Measurements from ENCODE around the gene CAMK2G.
"Not testable (repeated sequence)": the region's sequence is repeated elsewhere in the genome, so short reads cannot be mapped to it uniquely, and the experiment has no call there.

The CAMK2G gene

DNA sequence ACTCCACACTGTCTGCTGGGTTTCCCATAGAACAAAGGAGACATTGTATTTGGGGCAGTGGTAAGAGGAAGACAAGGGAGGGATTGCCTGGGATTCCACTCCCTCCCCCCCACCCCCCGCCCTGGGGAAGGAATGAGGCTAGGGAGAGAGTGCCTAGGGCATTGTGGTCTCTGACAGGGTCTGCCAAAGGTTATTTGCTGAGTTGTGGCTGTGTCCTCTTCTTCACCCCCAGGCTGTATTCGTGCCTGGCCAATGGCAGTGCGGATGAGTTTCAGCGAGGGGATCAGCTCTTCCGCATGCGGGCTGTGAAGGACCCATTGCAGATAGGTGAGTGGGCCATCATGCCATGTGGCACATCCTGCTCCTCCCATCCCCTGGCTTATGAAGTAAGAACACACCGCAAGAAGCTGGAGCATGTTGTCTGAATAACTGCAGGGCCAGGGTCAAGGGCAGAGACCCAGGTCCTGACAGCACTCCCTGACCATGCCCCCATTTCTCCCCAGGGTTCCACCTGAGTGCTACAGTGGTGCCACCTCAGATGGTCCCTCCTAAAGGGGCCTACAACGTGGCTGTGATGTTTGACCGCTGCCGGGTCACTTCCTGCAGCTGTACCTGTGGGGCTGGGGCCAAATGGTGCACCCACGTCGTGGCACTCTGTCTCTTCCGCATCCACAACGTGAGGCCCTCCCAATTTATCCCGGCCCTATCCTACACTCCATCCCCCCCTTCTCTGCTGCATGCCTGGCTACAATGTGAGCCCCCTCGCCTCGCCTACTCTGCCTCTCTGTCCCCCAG, 85.3 kb downstream of the CAMK2G start:
- no peak for DNase-seq

DNA sequence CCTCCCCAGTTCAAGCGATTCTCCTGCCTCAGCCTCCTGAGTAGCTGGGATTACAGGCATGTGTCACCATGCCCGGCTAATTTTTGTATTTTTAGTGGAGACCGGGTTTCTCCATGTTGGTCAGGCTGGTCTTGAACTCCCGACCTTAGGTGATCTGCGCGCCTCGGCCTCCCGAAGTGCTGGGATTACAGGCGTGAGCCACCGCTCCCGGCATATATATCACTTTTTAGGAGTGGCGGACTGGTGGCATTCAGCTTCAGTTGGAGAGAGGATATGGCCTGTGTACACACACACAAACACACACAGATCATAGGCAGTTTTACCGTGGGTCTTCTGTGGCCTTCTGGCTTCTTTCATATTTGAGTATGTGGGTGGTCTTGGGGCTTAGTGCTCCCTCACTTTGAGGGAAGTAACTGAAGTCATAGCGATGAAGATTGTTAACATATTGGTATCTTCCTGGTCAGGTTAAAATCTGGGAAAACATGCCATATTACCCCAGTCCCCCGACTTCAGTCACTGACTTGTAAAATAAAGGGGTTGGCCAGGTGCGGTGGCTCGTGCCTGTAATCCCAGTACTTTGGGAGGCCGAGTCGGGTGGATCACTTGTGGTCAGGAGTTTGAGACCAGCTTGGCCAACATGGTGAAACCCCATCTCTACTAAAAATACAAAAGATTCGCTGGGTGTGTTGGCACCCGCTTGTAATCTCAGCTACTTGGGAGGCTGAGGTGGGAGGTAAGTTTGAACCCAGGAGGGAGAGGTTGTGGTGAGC, 87.1 kb downstream of the CAMK2G start:
- not testable (repeated sequence) for DNase-seq

DNA sequence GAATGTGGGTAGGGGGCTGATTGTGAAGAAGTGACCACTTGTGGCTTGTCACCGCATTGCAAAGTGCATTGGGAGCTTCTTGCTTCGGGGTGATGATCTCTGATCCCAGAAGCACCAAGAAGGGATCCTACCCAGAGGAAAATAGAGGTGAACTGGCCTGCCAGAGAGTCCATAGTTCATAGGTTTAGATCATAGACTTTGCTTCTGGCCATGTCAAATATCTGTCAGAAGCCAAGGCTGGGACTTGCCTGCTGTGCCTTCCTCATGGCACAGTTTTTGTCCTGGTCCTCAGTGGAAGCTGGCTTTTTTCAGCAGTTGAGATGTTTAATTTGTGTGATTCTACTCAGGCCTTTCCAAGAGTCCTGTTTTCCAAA, 87.9 kb downstream of the CAMK2G start:
- no peak for DNase-seq

DNA sequence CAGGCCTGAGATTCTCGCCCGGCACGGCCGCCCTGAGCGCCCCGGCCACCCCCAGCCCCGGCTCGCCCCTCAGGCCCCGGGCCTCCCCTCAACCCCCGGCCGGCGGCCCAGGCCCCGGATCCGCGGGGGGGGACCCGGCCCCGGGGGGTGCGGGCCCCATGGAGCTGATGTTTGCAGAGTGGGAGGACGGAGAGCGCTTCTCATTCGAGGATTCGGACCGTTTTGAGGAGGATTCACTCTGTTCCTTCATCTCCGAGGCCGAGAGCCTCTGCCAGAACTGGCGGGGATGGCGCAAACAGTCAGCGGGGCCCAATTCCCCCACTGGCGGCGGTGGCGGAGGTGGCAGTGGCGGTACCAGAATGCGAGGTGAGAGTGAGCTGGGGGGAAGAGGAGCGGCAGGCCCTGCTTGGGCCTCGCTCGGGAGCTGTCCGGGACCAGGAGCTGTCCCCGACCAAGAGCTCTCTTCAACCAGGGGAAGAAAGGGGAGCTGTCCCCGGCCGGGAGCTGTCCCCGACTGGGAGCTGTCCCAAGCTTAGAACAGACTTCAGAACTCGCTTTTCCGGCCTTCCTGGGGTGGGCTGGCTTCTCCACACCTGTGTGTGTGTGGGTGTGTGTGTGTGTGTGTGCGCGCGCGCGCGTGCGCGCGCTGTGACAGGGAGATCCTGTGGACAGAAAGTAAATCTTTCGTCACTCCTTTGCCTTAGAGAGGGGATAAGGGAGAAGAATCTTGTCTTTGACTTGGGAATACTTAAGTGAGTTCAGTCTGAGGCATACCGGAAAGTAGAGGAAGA, 88.4 kb downstream of the CAMK2G start:
- peak; percentile 27 to 69 for DNase-seq

DNA sequence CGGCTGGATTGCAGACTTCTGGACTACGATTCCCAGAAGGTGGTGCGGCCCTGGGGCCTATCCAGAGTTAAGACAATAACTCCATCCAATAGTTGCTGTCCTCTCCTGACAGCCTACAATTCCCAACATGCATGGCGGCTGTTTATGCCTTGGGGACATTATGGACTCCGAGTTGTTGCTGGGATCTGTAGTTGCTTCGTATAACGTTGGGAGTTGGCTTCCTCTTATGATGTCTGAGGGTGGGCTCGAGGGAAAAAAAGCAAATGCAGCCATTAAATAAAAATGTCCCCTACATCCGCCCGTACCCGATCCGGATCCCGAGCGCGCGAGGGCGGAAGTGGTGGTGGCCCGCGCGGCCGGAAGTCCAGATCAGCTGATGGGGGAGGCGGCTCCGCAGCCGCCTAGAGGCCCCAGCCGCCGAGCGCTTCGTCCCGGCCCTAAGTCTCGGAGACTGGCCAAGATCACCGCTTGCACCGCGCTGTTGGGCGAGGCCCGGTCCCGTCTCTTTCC, 89.1 kb downstream of the CAMK2G start, which contains the start of gene ZSWIM8:
ZSWIM8 (plus strand) TSS at position 396 of the 510 bp plus-strand sequence. CDS start 273 bp downstream, outside the sequence.
- peak; percentile 88 to 93 for DNase-seq

DNA sequence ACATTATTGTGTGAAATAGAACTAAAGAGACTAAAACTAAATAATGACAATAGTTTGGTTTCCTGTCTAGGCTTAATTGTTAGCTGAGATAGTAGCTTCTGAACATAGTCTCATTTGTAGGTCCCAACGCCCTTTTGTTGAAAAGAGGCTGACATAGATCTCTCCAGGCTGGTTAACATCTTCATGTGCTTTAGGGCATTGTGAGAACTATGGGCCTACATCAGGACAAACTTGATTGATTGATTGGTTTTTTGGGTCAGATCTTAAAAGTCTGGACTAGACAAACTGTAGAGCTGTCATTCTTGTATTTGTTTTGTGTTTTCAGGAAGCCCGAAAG, 91.6 kb downstream of the CAMK2G start:
- no peak for DNase-seq

DNA sequence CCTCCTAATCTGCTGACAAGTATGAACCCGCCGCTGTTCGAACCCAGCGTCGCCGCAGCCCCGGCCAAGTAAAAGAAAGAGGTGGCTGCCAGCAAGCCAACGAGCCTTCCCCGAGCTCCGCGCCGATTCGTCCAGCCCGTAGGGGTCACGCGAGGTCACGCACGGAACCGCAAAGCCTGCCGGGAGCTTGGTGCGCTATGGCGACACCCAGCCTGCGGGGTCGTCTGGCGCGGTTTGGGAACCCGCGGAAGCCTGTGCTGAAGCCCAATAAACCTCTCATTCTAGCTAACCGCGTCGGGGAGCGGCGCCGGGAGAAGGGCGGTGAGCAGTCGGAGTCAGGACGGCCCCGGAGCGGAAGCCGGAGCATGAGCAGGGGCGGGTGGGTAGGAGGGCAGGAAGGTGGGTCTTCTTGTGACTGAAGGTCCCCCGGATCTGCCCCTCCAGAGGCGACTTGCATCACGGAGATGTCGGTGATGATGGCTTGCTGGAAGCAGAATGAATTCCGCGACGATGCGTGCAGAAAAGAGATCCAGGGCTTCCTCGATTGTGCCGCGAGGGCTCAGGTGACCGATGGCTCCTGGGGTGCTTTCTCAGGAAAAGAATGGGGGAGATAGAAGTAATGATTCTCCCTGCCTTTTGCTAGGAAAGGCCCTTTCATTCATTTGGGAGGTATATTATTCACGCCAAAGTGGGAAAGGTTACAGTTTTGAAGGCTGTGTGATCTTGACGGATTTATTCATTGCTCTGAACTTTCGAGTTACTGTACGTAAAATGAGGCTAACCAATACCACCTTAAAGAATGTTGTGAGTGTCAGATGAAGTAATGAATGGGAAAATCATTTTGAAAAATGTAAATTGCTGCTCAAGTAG, 92.2 kb downstream of the CAMK2G start, which contains the start of gene CHCHD1:
CHCHD1 (plus strand) TSS at position 170 of the 870 bp plus-strand sequence; CDS start at position 198, 28 bp downstream.
- DNase-seq = peak; percentile 83 to 89

DNA sequence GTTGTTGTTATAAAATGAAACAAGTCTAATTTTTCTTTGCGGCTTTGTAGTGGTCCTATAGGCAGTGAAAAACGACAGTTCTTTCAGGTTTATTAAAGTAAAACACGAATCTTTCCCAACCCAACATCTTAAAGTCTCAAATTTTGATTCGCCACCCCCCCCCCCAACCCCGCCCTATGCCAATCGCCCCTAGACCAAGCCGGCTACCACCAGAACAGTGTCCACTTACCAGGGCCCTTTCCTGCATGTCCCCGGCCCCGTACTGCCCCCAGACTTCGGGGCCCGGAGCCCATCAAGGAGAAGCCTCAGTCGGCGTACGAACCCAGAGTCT, 92.8 kb downstream of the CAMK2G start:
- DNase-seq = no peak

DNA sequence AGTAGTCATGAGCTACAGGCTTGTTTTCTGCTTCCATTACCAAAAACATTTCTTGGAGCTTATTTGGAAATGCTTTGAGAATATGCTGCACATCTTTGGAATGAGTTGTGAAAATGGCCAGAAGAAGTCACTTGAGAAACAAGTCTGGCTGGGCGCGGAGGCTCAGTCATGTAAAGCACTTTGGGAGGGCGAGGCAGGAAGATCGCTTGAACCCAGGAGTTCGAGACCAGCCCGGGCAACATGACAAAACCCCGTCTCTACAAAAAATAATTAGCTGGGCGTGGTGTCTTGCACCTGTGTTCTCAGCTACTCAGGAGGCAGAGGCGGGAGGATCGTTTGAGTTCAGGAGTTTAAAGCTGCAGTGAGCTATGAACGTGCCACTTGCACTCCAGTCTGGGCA, 93.4 kb downstream of the CAMK2G start:
- no peak for DNase-seq

DNA sequence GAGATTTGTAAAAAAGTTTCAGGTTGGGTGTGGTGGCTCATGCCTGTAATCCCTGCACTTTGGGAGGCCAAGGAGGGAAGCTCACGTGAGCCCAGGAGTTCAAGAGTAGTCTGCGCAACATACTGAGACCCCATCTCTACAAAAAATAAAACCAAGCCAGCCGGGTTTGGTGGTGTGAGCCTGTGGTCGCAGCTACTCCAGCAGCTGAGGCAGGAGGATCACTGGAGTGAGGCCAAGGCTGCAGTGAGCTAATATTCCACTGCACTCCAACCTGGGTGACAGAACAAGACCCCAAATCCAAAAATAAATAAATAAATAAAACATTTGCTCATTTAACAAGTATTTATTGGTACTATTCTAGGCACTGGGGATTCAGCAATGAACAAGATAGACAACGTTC, 94.1 kb downstream of the CAMK2G start:
- no peak for DNase-seq

DNA sequence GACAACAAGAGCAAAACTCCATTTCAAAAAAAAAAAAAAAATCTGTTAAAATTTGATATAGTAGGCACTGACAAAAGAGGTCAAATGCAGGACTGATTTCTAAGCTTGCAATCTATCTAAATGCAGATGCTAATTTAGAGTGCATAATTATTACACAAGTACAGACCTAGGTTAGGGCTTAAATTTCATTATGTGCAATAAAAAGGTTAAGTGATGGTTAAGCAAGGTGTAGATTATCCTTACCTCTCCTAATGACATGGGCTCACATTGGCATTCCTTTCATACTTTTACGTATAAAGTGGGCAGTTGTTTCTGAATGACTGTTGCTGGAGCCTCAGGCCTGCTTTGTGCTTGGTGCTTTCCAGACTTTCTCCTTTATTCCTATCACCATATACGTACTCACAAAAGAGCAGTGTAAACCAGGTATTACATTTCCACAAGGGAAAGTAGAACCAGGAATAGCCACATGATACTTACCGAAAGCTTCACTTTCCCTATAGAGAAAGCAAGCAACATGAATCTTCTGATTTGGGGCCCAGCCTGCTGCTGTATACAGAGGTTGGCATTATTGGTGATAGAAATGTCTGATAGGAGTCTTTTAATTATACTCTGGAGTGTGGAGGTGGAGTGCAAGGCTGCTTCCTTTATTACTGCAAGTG, 94.7 kb downstream of the CAMK2G start:
- DNase-seq = no peak

DNA sequence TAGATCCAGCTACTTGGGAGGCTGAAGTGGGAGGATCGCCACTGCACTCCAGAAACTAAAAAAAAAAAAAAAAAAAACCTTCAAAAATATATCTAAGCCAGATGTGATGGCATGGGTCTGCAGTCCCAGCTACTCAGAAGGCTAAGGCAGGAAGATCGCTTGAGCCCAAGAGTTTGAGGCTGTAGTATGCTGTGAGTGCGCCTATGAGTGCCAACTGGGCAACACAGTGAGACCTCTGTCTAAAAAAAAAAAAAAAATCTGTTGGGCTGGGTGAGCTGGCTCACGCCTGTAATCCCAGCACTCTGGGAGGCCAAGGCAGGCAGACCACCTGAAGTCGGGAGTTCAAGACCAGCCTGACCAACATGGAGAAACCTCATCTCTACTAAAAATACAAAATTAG, 95.3 kb downstream of the CAMK2G start:
- no peak for DNase-seq

DNA sequence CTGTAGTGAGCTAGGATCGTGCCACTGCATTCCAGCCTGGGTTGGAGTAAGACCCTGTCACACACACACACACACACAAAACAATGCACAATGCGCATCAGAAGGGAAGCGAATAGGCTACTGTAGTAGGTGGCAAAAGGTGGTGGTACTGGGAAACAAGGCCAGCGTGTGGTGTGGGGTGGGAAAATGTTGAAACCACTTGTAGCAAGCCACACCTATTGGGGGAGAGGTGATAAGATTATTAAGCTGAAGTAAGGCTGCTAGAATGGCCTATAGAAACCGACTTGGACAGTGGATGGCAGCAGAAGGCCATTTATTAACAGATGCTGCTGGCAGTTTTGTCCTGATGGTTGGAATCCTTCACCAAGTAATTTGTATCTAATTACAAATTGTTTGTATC, 99.7 kb downstream of the CAMK2G start:
- peak; percentile 36 to 69 for DNase-seq

DNA sequence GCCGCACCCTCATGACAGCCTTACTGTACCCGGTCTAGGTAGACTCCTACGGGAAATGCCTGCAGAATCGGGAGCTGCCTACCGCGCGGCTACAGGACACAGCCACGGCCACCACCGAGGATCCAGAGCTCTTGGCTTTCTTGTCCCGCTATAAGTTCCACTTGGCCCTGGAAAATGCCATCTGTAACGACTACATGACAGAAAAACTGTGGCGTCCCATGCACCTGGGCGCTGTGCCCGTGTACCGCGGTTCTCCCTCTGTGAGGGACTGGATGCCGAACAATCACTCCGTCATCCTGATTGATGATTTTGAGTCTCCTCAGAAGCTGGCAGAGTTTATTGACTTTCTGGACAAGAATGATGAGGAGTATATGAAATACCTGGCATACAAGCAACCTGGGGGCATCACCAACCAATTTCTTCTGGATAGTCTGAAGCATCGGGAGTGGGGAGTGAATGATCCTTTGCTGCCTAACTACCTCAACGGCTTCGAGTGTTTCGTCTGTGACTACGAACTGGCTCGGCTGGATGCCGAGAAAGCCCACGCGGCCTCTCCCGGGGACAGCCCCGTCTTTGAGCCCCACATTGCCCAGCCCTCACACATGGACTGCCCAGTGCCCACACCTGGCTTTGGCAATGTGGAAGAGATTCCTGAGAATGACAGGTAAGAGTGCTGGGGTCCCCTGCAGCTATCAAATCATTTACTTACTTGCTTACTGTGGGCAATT, 101.0 kb downstream of the CAMK2G start:
- DNase-seq = no peak

DNA sequence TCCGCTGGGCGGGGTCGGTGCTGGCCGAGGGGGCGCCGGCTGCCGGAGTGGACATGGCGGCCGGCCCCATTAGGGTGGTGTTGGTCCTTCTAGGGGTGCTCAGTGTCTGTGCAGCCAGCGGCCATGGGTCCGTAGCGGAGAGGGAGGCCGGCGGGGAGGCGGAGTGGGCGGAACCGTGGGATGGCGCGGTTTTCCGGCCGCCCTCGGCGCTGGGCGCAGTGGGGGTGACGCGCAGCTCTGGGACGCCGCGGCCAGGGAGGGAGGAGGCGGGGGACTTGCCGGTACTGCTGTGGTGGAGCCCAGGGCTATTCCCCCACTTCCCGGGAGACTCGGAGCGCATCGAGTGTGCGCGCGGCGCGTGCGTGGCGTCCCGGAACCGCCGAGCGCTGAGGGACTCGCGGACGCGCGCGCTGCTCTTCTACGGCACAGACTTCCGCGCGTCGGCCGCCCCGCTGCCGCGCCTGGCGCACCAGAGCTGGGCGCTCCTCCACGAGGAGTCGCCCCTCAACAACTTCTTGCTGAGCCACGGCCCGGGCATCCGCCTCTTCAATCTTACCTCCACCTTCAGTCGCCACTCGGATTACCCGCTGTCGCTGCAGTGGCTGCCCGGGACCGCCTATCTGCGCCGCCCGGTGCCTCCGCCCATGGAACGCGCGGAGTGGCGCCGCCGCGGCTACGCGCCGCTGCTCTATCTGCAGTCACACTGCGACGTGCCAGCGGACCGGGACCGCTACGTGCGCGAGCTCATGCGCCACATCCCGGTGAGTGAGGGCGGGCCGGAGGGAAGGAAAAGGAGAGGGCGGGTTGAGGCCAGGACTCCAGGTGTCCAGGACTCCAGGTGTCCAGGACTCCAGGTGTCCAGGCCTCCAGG, 101.8 kb downstream of the CAMK2G start:
- DNase-seq = peak; percentile 84 to 91

DNA sequence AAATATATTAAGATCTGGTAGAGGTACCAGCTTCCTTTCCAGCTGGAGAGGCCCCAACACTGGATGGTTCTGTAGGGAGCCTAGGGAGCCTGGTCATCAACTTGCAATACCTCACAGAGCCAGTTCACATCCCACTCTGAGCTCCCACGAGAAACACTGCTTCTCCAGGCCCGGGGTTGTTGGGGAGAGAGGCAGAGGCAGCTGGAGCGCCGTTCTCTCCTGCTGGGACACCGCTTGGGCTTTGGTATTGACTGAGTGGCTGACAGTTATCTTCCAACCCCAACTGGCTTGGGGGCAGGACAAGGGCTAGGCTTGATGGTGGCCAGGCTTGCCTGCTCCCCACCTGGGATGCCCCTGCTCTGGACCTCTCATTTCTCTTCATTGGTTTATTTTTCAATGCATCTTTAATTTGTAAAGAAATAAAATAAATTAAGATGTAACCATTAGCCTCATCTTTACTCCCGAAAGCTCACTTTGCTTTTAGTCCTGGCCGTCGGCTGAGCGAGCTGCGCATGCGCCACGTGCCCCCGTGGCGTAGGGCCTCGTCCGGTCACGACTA, 102.6 kb downstream of the CAMK2G start:
- DNase-seq = peak; percentile 79 to 87

DNA sequence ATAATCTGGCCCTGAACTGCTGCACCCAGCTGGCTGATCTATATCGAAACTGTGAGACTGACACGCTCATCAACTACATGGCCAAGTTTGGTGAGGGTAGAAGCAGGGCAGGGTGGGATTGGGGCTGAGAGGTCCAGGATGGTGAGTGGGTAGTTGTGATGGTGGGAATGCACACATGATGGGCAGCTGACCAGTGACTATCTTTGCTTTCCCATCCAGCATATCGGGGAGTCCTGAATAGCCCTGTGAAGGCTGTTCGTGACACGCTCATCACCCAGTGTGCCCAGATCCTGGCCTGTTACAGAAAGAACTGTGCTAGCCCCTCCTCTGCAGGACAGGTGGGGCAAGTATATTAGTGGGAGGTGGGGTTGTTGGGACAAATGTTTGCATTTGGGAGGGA, 105.0 kb downstream of the CAMK2G start:
- no peak for DNase-seq

DNA sequence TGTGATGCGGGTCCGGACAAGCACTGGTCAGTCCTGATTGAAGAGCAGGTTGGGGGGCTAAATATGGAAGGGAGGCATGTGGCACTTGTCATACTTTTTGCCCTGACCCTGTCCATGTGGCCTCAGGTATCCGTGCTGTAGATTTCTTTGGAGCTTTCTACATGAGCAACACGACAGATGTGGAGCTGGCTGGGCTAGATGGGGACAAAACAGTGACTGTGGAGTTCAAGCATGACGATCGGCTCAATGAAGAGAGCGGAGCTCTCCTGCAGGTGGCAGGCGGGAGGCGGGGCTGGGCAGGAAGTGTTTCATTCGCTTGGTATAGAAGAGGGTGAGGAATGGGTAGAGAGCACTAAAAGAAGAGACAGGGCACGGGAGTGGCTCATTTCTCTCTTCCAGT, 105.5 kb downstream of the CAMK2G start:
- DNase-seq = peak; percentile 53 to 75

DNA sequence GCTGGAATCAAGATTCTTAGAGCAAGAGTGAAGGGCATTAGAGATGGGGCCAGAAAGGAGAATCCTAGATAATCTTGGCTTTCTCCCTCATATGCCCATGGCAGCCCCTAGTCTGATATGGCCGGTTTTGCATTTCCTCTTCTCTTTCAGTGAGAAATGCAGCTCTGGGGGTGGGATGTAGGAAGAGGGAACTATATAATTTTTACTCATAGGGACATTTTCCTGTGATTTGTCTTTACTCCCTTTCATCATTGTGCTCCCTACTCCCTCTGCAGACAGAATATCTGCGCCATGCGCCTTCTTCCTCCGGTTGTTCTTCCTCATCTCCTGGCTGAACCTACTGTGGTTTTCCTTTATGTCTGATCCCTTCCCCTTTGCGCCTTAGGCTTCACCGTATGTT, 109.3 kb downstream of the CAMK2G start:
- no peak for DNase-seq

DNA sequence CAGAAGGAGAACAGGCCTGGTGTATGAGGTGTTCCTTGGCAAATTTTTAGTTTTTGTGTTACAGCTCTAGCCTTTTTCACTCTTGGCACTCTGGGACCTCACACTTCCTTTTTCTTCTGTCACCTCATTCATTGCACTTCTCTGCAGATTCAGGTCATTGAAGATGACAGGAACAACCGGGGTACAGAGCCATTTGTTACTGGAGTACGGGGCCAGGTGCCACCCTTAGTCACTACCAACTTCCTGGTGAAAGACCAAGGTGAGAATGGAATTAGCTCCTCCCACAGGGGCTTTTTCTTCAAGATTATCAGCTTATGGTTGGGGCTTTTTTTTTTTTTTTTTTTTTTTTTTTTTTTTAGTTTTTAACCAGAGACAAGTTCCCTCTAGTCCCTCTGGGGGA, 111.0 kb downstream of the CAMK2G start:
- DNase-seq = peak; percentile 36 to 73

All from CD4-positive, alpha-beta T cell treated with Interferon alpha-2 for 1 hour (primary cell).